HG02885 (cell line): Measurements from ENCODE around the gene DNAJC11.
"Not testable (repeated sequence)": the region's sequence is repeated elsewhere in the genome, so short reads cannot be mapped to it uniquely, and the experiment has no call there.

Source experiments
- ATAC-seq: cut with Tn5 transposase; IDR thresholded peaks from one replicate; pipeline ENCODE4 v1.9.1; 2021; ENCODE audit warnings: mild to moderate bottlenecking; ENCODE audit not compliant: unreplicated experiment, poor library complexity

DNAJC11 gene

GRCh38 chr1:6601923-6602668 is 99.5 kb downstream of the DNAJC11 start:
- ATAC-seq, result peak; percentile 10

GRCh38 chr1:6601049-6601922 is 100.3 kb downstream of the DNAJC11 start:
- ATAC-seq, result peak; percentile 35

DNA sequence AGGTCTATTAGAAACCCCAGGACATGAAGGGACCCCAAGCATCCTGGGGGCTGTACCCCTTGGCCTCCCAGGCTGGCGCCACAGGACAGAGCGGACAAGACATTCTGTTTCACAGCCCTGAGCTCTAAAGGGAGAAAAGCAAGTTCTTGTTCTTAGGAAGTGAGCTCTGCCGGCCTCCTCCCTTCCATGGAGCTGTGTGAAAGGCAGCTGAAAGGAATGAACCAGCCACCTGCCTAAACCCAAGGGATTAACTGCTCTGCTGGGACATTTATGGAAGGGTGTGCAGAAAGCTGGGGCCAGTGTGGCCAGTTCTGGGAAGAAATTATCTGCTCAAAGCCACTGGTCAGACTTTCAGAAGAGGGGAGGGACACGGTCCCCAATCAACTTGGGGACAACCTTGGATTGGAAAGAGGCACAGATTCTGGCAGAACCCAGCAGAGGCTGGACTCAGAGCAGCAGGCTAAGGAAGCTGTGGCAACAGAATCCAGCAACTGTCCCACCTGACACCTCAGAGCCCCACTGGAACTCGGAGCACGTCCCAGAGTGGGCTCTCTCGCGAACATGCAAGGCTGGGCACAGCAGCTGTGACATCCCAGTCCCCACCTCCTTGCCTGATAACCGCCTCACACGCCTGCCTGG is 101.1 kb downstream of the DNAJC11 start:
- no peak for ATAC-seq

- ATAC-seq, result not testable (repeated sequence)
Measured at GRCh38 chr1:6599991-6600390, 101.6 kb downstream of the DNAJC11 start.

DNA sequence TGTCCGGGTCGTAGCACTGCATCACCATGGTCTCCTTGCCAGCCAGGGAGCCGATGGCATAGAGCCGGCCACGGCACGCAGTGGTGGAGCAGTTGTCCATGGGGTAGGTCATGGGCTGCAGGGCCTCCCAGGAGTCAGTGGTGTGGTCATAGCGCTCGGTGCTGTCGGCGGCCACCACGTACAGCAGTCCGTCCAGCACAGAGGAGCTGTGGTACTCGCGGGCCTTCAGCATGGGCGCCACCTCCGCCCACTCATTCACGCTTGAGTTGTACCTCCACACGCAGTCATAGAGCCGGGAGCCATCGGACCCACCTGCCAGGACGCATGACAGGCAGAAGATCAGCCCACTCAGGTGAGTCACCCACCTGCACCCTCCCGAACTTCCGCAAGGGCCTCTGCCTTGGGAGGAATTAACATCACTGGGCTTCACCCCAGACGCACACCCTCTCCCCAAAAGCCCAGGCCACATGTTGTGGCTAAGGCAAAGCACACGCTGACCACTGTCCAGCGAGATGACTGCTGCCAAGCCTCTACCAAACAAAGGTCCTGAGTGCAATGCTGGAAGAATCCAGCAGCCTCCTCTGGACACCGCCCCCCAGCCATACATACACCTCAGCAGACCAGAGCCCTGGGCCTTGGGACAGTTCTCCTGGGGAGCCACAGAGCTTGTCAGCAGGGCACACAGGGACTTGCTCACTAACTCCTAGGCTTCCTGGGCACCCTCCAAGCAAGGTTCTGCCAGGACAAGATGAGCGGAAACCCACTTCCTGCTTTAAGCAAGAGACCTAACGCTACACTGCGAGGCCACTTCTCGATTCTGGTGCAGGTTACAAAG is 102.3 kb downstream of the DNAJC11 start:
- ATAC-seq, result no peak

DNA sequence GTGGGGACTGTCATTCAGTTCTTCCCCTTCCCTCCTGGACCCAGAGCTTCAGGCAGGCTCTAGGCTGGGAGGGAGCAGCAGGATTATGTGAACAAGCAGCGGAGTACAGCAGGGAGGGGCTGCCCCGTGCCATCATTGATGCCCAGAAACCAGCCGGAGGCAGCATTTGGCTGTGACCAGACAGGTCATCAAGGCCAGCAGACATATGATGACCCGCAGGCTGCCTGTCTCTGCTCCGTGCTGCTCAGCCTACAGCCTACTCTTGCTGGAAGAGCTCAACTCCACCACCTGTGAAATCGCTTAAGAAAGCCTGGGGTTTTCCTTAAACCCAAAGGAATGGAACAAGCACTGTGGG is 103.9 kb downstream of the DNAJC11 start:
- ATAC-seq, result no peak

DNA sequence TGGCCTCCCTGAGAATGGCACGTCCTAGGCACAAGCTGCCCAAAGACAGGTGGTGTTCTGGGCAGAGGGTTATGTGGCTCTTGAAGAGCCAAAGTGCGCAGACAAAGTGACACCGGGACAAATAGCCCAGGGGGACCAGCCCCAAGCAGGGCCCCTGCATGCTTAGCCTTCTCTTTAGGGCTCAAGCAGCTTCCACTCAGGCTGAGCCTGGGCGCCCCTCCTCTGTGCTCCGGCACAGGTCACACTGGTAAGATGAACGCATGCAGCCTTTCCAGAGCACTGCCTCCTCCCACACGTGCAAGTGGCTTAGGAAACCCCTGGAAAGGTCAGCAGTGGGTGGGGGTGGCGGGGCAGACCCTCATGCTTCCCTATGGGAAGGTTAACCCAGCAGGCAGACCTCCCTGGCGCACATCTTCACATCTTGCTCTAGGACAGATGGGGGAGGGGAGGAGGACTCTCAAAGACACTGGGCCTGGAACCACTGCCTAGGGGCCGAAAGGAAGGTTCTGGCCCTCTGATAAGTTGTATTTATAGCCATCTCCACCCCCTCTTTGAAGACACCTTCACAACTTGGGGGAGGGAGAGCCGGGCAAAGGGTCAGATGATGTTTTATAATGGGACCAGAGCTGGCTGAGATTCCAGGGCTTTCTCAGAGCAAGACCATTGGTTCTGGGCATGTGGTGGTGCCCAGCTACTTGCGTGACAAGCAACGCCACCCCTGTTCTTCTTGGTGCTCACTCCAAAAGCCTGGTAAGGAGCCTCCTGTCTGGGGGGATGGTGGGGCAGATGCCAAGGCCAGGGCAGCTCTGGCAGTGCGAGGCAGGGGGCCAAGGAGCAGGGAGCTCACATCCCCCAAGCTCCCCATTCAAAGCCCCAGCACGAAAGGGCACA is 104.5 kb downstream of the DNAJC11 start:
- ATAC-seq, result no peak

DNA sequence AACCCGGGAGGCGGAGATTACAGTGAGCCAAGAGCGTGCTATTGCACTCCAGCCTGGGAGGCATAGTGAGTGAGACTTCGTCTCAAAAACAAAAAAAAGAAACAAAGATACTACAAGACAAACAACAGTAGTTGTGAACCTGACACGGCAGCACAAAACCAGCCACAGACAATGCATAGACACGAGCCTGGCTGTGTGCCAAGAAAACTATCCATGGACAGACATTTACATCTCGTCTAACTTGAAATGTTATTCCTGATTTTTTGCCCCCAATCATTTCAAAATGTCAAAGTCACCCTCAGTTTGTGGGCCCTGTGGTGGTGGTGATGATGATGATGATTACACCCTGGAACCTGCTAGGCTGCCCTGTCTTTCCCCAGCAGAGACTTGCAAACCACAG is 105.3 kb downstream of the DNAJC11 start:
- ATAC-seq, result no peak

DNA sequence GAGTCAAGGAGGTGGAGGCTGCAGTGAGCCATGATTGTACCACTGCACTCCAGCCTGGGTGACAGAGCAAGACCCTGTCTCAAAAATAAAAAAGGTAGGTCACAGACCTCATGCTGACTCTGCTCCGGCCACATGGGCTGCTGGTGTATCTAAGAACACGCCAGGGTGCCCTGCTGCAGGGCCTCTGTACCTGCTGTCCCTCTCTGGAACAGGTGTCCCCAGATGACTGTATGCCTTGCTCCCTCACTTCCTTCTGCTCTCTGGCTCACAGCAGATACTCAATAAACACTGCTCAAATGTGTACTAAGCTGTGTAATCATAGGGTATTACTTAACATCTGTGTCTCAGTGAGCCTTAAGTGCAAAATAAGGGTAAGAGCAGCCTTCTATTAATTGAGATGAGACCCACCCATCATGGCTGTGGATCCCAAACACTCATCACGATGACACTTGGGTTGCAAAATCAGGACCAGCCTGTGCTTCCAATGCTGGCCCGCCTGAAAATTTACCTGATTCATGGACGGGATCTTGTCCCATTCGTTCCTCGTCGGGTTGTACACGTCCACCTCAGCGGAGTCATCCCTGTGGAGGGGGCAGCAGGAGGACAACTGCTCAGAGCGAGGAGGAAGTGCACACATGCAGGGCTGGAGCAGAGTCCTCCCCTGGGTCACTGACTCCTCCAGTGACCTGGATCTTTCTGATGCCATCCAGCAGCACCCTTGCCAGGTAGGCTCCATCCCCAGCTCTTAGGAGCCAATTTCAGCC is 106.5 kb downstream of the DNAJC11 start:
- ATAC-seq, result no peak

DNA sequence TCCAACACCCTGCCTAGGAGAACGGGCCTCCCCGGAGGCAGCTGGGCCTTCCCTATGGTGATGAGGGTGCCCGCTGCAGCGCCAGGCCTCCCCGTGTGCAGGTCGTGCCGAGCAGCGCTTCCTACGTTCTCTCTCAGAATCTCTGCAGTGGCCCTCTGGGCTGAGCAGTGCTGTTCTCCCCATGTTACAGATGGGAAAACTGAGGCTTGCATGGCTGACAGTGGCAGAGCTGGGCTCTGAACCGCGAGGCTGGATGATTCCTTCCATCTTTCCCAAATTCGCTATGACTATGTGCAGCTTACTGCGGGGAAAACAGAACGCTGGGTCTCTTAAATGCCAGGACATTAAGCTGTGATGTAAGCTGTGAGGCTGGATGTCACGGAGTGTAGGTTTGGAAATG is 107.8 kb downstream of the DNAJC11 start:
- ATAC-seq, result no peak

DNA sequence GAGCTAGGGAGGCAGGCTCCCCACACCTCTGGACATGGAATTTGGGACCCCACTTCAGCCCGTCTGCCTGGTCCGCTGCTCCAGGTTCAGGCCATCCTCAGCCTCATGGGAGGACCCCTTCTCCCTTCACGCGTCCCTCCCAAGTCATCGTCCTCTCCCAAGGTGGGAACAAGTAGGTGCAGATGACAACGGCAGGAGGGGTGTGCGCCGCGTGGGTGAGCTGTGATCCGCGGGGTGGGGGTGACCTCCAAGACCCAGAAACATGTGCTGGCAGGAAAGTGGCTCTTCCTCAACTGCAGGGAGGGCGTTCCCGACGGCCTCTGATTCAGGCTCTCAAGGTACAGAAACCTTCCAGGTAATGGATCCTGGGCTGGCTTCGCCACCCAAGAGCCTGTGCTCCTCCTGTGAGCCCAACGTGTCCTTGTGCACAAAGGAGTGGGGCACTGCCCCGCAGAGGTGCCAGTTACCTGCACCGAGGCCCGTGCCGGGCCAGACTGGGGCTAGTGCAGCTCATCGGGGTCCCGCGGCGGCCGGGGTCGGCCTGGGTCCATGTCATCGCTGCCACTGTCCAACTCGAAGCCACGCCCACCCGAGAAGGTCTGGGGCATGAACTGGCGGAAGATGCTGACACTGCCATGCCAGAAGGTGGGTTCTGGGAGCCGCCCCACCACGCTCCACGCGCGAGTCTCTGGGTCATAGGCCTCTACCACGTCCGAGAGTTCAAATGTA is 108.6 kb downstream of the DNAJC11 start:
- ATAC-seq, result no peak

GRCh38 chr1:6592441-6592840 is 109.2 kb downstream of the DNAJC11 start:
- ATAC-seq, result no peak

DNA sequence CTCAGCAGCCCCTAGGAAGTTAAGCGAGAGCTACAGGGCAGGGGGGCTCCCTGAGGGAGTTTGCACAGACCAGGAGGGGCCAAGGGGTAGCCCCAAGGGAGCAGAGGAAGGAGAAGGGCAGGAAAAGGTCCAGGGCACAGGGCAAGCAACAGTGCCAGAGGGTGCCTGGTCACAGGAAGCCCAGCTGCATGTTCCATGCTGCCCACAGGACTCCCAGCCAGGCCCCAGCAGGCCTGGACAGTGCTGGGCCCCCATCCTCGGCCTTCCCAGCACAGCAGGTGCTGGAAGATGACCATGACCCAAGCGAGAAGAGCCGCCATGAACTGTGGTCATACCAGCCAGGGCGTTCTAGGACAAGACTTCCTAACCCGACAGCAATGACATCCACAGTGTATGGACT is 110.0 kb downstream of the DNAJC11 start:
- ATAC-seq, result no peak

GRCh38 chr1:6591222-6591621 is 110.4 kb downstream of the DNAJC11 start:
- ATAC-seq, result no peak

DNA sequence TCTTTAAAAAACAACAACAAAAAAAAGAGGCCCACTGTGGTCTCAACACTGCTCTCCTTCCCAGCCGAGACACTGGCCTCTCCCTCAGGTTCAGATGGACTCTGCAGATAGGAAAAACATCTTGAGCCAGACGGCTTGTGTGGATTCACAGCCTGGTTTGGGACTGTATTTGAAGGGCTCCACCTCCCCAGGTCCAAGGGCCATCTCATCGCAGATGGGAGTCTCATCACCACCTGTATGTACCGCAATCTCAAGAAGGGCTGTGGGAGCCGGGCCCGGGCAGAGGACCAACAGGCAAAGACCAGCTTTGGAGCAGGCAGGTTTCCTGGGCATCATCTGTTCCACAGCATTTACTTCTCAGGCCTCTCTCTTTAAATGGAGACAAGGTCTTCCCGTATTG is 111.6 kb downstream of the DNAJC11 start:
- ATAC-seq, result no peak

GRCh38 chr1:6588893-6589520 is 112.6 kb downstream of the DNAJC11 start:
- ATAC-seq, result no peak

DNA sequence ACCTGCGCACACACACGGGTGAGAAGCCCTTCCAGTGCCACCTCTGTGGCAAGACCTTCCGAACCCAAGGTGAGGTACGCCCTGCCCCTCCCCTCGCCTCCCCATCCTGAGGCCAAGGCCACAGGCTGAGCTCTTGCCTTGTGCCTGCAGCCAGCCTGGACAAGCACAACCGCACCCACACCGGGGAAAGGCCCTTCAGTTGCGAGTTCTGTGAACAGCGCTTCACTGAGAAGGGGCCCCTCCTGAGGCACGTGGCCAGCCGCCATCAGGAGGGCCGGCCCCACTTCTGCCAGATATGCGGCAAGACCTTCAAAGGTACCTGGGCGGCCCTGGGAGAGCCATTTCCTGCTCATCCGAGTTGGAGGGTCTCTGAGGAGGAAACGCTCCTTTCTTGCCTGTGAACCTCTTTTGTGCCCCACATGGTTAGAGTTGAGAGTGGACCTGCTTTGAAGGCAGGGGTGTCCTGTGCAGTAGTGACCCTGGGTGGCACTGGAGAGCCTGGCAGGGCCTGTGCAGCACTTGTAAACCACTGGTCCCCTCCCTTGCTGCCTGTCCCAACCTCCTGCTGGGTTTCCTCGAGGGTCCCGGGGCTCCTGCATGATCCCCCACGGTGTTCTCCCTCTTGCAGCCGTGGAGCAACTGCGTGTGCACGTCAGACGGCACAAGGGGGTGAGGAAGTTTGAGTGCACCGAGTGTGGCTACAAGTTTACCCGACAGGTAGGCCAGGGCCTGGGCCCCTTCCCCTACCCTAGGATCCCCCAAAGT is 113.3 kb downstream of the DNAJC11 start:
- ATAC-seq, result no peak
